HuH-7 (cell line): ENCODE data around the gene USP46.

Experiments
- DNase-seq: peaks from one replicate; pipeline ENCODE4 v3.0.0; 2011; ENCODE audit warnings: low spot score

The USP46 gene

DNA sequence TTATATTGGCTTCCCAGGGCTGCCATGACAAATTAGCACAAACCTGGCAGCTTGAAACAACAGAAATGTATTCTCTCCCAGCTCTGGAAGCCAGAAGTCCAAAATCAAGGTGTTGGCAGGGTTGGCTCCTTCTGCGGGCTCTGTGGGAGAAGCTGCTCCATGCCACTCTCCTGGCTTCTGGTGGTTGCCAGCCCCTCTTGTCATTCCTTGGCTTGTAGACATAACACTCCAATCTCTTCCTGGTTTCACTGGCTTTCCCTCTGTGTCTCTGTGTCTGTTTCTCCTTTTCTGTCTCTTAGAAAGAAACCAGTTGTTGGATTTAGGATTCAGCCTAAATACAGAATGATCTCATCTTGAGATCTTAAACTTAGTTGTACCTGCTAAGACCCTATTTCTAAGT, 85.5 kb downstream of the USP46 start:
- DNase-seq: no peak

DNA sequence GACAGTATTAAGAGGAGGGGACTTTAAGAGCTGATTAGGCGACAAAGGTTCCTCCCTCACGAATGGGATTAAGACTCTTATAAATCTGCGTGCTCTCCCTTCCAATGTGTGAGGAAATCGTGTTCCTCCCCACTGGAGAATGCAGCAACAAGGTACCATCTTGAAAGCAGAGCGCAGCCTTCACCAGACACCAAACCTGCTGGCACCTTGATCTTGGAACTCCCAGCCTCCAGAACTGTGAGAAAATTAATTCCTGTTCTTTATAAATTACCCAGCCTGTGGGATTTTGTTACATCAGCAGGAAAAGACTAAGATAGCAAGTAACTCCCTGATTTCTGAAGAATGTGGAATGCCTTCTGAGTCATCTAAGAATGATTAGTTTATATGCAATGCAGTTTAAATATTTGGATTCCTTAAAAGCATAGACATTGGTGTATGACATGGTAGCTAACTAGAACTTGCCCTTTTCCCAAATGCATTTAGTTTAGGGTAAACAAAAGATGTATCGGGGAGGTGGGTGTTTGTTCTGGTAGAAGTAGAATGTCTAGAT, 86.1 kb downstream of the USP46 start:
- DNase-seq: no peak

DNA sequence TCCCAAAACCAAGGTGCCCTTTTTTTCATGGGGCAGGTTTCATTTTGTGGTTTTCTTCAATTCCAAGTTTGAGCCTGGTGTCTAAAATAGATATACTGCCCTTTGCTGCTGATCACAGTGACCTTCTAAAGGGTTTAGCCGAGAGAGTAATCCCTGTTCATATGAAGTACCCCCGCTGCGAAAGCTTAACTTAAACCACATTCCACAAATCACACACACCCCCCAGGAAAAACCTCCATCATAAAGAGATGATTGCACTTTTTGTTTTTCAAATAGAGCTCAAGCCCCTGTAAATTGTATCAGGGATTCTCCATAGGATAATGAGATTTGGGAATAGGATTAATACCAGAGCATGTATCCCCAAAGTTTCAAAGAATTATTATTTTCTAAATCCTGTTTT, 90.8 kb downstream of the USP46 start:
- no peak for DNase-seq

DNA sequence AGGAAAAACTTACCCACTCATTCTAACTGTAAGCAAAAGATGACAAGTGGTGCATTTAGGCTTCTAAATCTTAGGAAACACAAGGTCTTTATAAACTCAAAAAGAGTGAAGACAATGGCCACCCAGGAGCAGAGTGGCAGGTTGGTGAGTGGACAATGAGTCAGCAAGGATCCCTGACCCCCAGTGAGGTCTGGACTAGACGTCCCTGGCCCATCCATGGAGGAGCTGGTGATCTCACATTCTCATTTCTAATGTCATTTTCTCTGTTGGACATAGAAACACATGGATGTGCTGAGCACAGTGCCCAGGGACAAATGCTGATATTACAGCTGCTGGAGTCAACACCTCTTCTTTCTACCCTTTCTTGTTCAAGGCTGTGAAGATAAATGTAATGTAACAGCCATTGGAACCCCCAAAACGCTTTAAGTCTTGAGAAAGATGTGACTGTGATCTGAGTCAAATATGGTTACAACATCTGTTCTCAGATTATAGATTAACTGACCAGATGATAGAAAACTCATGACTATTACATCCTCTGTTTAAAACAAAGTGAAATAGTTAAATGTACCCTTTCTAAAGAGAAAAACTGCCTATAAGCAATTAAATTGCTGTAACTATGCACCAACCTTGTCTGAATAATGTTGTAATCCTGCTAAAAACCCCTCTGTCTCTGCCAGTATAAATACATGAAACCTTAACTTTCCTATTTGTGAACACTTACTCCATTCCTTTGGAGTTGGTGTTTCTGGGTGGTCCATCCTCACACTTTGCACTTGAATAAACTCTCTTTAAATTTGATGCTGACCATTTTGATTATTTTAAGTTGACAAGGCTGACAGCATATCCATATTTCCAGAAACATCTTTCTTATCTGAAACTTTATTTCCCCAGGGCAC, 92.7 kb downstream of the USP46 start:
- no peak for DNase-seq

DNA sequence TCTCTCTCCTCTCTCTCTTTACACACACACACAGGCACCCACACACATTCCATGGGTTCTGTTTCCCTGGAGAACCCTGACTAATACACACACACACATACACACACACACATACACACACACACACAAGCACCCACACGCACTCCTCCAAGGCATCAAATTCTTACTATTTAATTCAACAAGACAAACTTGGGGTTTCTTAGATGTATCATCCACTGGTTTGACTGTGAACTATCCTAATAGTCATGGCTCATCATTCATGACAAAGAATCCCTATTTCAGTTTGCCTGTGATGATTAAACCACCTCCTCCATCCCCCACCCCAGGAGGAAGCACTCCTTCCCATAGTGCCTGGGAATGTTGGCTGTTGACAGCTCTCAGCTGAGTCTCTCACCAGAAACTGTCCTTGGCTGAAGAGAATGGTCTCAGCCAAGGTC, 98.2 kb downstream of the USP46 start:
- no peak for DNase-seq

DNA sequence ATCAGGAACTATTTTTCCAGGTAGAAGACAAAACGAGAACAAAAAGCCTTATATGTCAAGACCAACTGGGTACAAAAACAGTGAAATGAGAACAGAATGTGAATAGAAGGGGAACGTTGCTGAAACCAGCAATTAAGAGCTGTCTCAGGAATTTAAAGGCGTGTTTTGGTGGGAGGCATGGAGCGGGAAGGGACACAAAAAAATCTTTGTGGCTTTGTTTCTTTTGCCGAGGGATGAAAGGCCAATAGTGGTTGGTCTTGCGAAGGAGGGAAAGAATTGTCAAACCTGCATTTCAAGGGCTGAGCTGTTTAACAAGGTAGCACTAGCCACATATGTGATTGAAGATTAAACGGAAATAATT, 103.8 kb downstream of the USP46 start:
- no peak for DNase-seq

DNA sequence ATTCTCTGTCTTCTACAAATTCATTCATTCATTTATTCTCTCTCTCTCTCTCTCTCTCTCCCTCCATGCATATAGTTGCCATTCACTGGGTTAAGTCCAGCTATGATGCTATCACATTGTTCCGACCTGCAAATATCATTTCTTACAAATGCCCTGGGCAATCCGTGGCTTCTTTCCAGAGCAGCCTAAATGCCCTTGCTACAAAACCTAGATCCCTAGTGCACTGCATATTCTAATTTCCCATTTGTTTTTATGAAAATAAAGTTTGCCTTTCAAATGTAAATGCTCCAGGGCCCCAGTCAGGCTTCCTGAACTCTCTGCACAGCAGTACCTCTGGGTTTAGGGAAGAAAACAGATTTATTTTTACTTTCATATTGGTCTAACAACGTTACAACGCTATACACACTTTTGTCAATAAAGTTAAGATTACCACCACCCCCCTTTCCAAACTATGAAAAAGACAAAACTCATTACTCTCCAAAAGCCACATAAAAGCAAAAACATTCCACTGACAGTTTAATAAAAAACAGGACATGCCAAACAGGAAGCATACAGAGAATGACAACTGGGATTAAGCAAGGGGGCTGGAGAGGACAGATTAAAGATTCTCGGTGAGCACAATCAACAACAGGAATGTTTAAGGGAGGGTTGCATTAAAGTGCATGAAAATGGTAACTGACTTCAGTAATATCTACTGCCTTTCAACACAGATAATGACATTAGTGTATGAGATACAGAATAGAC, 104.3 kb downstream of the USP46 start:
- no peak for DNase-seq

DNA sequence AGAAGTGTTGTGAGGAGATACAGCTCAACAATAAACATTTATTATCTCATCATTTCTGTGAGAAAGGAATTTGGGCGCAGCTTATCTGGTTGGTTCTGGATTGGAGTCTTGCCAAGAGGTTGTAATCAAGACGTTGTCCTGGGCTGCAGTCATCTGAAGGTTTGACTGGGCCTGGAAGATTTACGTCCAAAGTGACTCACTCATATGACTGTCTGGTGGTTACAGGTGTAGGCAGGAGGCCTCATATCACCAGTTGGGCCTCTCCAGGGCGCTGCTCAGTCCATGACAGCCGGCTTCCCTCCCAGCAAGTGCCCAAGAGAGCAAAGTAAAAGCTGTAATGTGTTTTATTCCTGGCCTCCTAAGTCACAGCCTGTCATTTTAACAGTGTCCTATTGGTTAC, 106.3 kb downstream of the USP46 start:
- DNase-seq: no peak

DNA sequence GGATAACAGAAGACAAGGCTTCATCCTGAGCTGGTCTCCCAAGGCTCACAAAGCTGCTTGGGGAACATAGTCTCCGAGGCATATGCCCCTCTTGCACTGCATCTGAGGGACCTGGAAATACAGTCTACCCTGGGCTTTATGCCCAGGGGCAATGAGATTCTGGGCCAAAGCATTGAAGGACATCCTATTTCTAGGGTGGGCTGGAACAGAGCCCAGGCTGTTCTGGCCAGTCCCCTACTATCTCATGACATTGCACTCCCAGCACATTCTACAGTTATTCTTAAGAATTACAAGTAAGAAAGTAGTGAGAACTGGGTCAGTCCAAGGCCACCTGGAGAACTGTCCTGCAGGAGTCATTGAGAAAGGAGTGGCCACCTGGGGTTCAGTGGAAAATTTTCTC, 107.6 kb downstream of the USP46 start:
- DNase-seq: no peak

DNA sequence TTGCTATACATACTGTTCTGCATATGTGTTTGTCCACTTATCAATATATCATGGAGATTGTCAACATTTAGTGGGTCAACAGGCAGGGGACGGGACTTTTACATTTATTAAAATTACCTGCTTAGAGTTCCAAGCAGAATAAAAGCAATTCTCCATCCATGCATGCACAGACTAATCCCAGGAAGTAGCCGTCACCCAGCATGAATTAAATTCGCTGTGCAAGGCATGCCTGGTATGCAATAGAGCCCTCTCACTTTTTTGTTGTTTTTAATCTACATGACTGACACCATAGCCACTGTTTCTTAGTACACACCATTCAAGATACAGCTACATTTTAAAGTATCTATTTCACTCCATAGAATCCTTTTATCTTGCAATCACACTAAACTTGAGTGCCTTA, 108.9 kb downstream of the USP46 start:
- no peak for DNase-seq

DNA sequence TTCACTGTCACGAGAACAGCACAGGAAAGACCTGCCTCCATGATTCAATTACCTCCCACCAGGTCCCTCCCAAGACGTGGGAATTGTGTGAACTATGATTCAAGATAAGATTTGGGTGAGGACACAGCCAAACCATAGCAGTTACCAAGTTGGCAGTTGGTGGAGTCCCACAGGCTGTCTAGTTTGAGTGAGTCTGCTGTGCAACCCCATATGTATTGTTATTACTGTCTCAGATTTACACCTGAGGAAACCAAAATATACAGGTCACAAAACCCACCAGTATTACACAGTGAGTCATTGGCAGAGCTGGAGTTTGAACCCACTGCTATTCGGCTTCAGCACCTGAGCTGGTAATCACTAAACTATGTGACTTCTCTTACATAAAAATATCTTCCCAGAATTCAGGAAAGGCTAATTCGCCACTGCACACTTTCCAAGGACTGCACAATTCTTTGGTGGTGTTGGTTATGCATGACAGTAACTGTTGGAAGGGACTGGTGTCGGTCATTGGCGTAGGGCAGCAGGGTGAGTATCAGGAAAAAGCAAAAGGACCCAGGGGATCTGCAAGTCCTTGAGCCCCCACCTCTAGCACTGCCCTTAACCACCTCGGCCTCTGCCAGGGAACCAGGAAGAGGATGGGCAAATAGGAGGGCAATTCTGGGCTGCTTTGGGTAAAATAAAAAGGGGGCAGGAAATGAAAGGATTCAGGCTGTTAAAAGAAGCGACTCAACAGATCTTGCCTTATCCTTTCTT, 110.1 kb downstream of the USP46 start:
- DNase-seq: no peak

DNA sequence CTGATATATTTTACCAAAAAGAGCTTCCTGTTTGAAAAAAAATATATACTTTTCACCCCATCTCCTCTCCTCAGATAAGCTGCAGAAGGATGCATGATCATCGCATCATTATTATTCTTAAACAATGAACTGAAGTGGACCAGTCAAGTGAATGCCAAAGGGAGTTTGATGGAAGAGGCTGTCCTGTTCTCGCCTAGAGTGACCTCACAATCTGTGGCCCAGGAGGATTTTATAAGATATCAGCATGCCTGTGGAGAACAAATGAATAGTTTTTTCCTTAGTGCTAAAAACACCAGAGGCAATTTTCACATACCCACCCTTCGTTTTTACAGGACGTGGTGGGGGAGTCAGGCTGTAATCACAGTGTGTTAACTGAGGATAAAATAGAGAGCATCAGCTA, 112.7 kb downstream of the USP46 start:
- DNase-seq: no peak

DNA sequence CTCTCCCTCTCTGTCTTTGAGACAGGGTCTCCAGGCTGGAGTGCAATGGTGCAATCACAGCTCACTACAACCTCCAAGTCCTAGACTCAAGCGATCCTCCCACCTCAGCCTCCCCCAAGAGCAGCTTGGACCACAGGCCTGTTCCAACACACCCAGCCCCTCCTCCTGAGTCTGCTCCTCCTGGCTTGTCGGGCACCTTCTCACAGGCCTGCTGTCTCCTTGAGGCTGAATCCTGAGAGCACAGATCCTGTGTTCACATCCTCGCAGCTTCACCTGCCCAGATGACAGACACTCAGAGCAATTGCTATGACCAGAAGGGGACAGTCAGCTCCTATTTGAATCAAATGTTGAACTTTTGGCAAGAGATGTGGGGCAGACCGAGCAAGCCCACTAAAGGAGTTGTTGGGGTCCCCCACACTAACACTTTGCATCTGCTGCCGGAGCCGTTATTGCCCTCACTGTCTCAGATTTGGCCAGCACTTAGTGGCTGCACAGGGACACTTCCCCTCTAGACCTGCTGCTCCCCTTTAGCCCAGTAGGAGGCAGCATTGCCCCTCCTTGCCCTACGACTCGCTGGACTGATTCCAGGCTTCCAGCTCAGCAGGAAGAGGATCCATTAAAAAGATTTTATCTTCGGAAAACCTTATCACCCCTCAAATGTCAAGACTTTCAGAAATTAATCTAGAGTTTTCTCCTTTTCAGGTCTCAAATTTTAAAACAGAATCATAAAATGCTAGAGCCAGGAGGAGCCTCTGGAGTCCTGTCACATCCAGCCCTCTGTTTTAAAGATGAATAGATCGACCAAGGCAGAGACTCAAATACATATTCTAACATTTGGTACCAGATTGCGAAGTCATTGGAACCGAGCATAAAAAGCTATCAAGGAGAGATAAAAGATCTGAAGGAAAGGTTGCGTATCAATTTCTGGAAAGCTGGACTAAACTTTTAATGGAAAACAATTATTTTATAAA, 113.7 kb downstream of the USP46 start:
- peak; percentile 96 for DNase-seq
